Right atrium auricular region (tissue), 2 donors: ENCODE results near the gene WNT9B. TPM values are rescaled to one million over a fixed set of nuclear protein-coding genes. Genes with fewer than 3 reads are reported as not detected.
A peak's percentile ranks its signal among the peaks of the same experiment; 100 is the strongest.
"Not testable (repeated sequence)": the region's sequence is repeated elsewhere in the genome, so short reads cannot be mapped to it uniquely, and the experiment has no call there.

Experiments
- DNase-seq: peaks from one replicate; pipeline ENCODE4 v3.0.0-alpha.2; 2019; ENCODE audit warnings: low spot score
- H3K27ac ChIP-seq, 2 donors: fragments of 200-600 bp; sonication (generic); 1 replicate in 1 of 2; 2 replicates in 1 of 2; pipeline ENCODE4 v1.5.1; 2016 to 2019
- H3K27me3 ChIP-seq, 2 donors: fragments of 200-600 bp; sonication (generic); one replicate each; pipeline versions ENCODE4 v1.5.1 to v1.6.0; 2017 to 2019
- H3K36me3 ChIP-seq: fragments of 200-600 bp; sonication (generic); one replicate; pipeline ENCODE4 v1.5.1; 2016
- H3K4me1 ChIP-seq, 2 donors: fragments of 200-600 bp; sonication (generic); one replicate each; pipeline versions ENCODE4 v1.5.1 to v1.6.0; 2017 to 2019
- H3K4me3 ChIP-seq, 2 donors: fragments of 200-600 bp; sonication (generic); 1 replicate in 1 of 2; 2 replicates in 1 of 2; pipeline ENCODE4 v1.5.1; 2017 to 2019; ENCODE audit warnings: mild to moderate bottlenecking in 1 of 2, moderate library complexity in 1 of 2
- H3K9me3 ChIP-seq, 2 donors: fragments of 200-600 bp; sonication (generic); one replicate each; pipeline ENCODE4 v1.5.1; 2019
- CTCF ChIP-seq, 2 donors: fragments of 200-600 bp; sonication (generic); IDR thresholded peaks; one replicate each; pipeline ENCODE4 v1.5.1; 2019; ENCODE audit warnings: antibody characterized with exemption in 2 of 2
- total RNA-seq, 2 donors: library from RNA; depleted of rRNA; stranded (reverse); fragments of >200 nt; gene quantifications; one replicate each; pipeline ENCODE4 v1.1.0, GENCODE V29; 2016

Gene WNT9B
- total RNA-seq, 2 donors from 2014 or later: 2.4 to 22.1 TPM

GRCh38 chr17:46915596-46915995 lies 64.2 kb downstream of the WNT9B start:
- no peaks in the 10 kb centered on the region for H3K27me3 ChIP-seq
- H3K4me3 ChIP-seq: no peak overlapping the region
- TF ChIP-seq CTCF (IDR thresholded peaks at IDR 0.05): no peak
- H3K27ac ChIP-seq: no peak overlapping the region
- no peaks in the 10 kb centered on the region for H3K9me3 ChIP-seq
- H3K4me1 ChIP-seq: no peaks in the 10 kb centered on the region
- no peaks in the 10 kb centered on the region for H3K36me3 ChIP-seq
- no peak for DNase-seq

- no peak overlapping the region for H3K4me3 ChIP-seq
- H3K9me3 ChIP-seq: no peaks in the 10 kb centered on the region
- no peaks in the 10 kb centered on the region for H3K4me1 ChIP-seq
- H3K36me3 ChIP-seq: no peaks in the 10 kb centered on the region
- no peak overlapping the region for H3K27ac ChIP-seq
- no peak for TF ChIP-seq CTCF (IDR thresholded peaks at IDR 0.05)
- no peaks in the 10 kb centered on the region for H3K27me3 ChIP-seq
- DNase-seq: no peak
These were observed 64.8 kb downstream of the WNT9B start for GRCh38 chr17:46916211-46916610.

- H3K4me1 ChIP-seq: no peaks in the 10 kb centered on the region
- DNase-seq: no peak
- H3K27me3 ChIP-seq: no peaks in the 10 kb centered on the region
- H3K4me3 ChIP-seq: no peak overlapping the region
- H3K36me3 ChIP-seq: no peaks in the 10 kb centered on the region
- no peak for TF ChIP-seq CTCF (IDR thresholded peaks at IDR 0.05)
- no peaks in the 10 kb centered on the region for H3K9me3 ChIP-seq
- no peak overlapping the region for H3K27ac ChIP-seq
These were observed 65.2 kb downstream of the WNT9B start for GRCh38 chr17:46916623-46917022.

GRCh38 chr17:46917041-46917440 lies 65.7 kb downstream of the WNT9B start:
- H3K4me3 ChIP-seq: no peak overlapping the region
- no peaks in the 10 kb centered on the region for H3K9me3 ChIP-seq
- DNase-seq: no peak
- H3K27me3 ChIP-seq: no peaks in the 10 kb centered on the region
- H3K36me3 ChIP-seq: no peaks in the 10 kb centered on the region
- TF ChIP-seq CTCF (IDR thresholded peaks at IDR 0.05): no peak
- H3K27ac ChIP-seq: no peak overlapping the region
- peaks cover 0 to under 1% of the 10 kb centered on the region in 2 donors for H3K4me1 ChIP-seq

GRCh38 chr17:46917516-46917915 lies 66.1 kb downstream of the WNT9B start:
- Histone ChIP-seq H3K4me1 (peaks cover 0 to 6% of the 10 kb centered on the region in 2 donors), H3K4me3 (no peak overlapping the region), H3K27me3 (no peaks in the 10 kb centered on the region), H3K9me3 (no peaks in the 10 kb centered on the region), H3K27ac (no peak overlapping the region), H3K36me3 (no peaks in the 10 kb centered on the region)
- no peak for DNase-seq
- no peak for TF ChIP-seq CTCF (IDR thresholded peaks at IDR 0.05)

- peak overlapping the region in 1 of 2 donors; percentile 95 for H3K4me3 ChIP-seq
- peaks cover 0 to 38% of the 10 kb centered on the region in 2 donors for H3K4me1 ChIP-seq
- H3K9me3 ChIP-seq, H3K27ac ChIP-seq, H3K36me3 ChIP-seq, DNase-seq, H3K27me3 ChIP-seq: not testable (repeated sequence)
These were observed 70.6 kb downstream of the WNT9B start for GRCh38 chr17:46921962-46922361.
